NCI-H345 treated with DMSO at 0.1 percent for 48 hours (cell line): Measurements from ENCODE around the gene CNTRL.

Experiments used
- DNase-seq: peaks from one replicate; lab custom pipeline; 2025; ENCODE audit not compliant: unreplicated experiment; lab: John Stamatoyannopoulos, UW

Gene CNTRL

GRCh38 chr9:121201045-121201737, 126.4 kb downstream of the CNTRL start:
- DNase-seq: no peak

- DNase-seq: peak; percentile 98
These were observed 127.2 kb downstream of the CNTRL start, which contains the start of gene RAB14 for GRCh38 chr9:121201738-121202533. TSS of gene RAB14 (minus strand) at chr9:121201869. CDS start at chr9:121193412, 8,457 bp downstream.

GRCh38 chr9:121204121-121204520, 129.4 kb downstream of the CNTRL start:
- DNase-seq: no peak

GRCh38 chr9:121204611-121205010, 129.9 kb downstream of the CNTRL start:
- DNase-seq: no peak

GRCh38 chr9:121206516-121207370, 132.0 kb downstream of the CNTRL start:
- DNase-seq: no peak

- DNase-seq: no peak
These were observed 132.7 kb downstream of the CNTRL start for GRCh38 chr9:121207371-121207940.

GRCh38 chr9:121210536-121210935, 135.8 kb downstream of the CNTRL start:
- DNase-seq: no peak

- DNase-seq: peak; percentile 76
These were observed 138.5 kb downstream of the CNTRL start for GRCh38 chr9:121213136-121213806.

GRCh38 chr9:121214005-121214404, 139.2 kb downstream of the CNTRL start:
- no peak for DNase-seq

- no peak for DNase-seq
These were observed 141.6 kb downstream of the CNTRL start for GRCh38 chr9:121216271-121216805.

- no peak for DNase-seq
These were observed 143.0 kb downstream of the CNTRL start for GRCh38 chr9:121217609-121218292.

GRCh38 chr9:121218357-121219027, 143.7 kb downstream of the CNTRL start:
- DNase-seq: no peak

- DNase-seq: no peak
These were observed 144.8 kb downstream of the CNTRL start for GRCh38 chr9:121219530-121219929.

GRCh38 chr9:121220996-121221663, 146.4 kb downstream of the CNTRL start:
- DNase-seq: no peak

- no peak for DNase-seq
These were observed 146.9 kb downstream of the CNTRL start for GRCh38 chr9:121221664-121222055.

GRCh38 chr9:121222524-121223171, 147.9 kb downstream of the CNTRL start:
- DNase-seq: no peak

- DNase-seq: no peak
These were observed 150.5 kb downstream of the CNTRL start for GRCh38 chr9:121225240-121225639.

GRCh38 chr9:121226175-121226574, 151.4 kb downstream of the CNTRL start:
- no peak for DNase-seq
